PC-9 (cell line): ENCODE measurements around the gene A4GALT. TPM values are rescaled to one million over a fixed set of nuclear protein-coding genes. Genes with fewer than 3 reads are reported as not detected.

Source experiments
- BruUV-seq: library from RNA; stranded (reverse); fragments of 400-500 nt; replicated peaks from 2 replicates; lab custom pipeline; 2021; lab: Mats Ljungman, UMichigan
- CTCF ChIA-PET: fragments of 300-600 bp; sonication (Branson Sonifier 250); formaldehyde crosslinking; loops from one replicate; lab custom pipeline; 2022; ENCODE audit warnings: antibody characterized with exemption; lab: Charles Lee
- POLR2A ChIA-PET: fragments of 300-600 bp; sonication (Branson Sonifier 250); formaldehyde crosslinking; loops from one replicate; lab custom pipeline; 2022; ENCODE audit warnings: antibody characterized with exemption; ENCODE audit not compliant: unreplicated experiment; lab: Charles Lee
- DNase-seq, 2 experiments: peaks; one replicate each; pipeline versions ENCODE4 v3.0.0 to v3.0.0-alpha.2; 2015 to 2022; ENCODE audit warnings: mixed read lengths in 1 of 2
- H2AFZ ChIP-seq: fragments of 200-600 bp; sonication (generic); 2 replicates; pipeline ENCODE4 v1.8.1; 2017; ENCODE audit warnings: antibody characterized with exemption
- H3F3A ChIP-seq: fragments of 200-600 bp; sonication (generic); 2 replicates; pipeline ENCODE4 v1.8.1; 2017; ENCODE audit warnings: antibody characterized with exemption, mild to moderate bottlenecking, low read depth; ENCODE audit not compliant: insufficient read depth
- H3K27ac ChIP-seq: fragments of 200-600 bp; sonication (generic); 2 replicates; pipeline ENCODE4 v1.6.1; 2016; ENCODE audit warnings: mixed run types
- H3K27me3 ChIP-seq: fragments of 200-600 bp; sonication (generic); 2 replicates; pipeline ENCODE4 v1.6.1; 2016; ENCODE audit warnings: low read depth, mixed run types; ENCODE audit not compliant: insufficient read depth
- H3K36me3 ChIP-seq: fragments of 200-600 bp; sonication (generic); 2 replicates; pipeline ENCODE4 v1.6.1; 2016; ENCODE audit warnings: low read depth, mixed run types
- H3K4me1 ChIP-seq: fragments of 200-600 bp; sonication (generic); replicated peaks from 2 replicates; pipeline ENCODE4 v1.6.1; 2016; ENCODE audit warnings: mixed run types; ENCODE audit not compliant: insufficient read depth
- H3K4me2 ChIP-seq: fragments of 200-600 bp; sonication (generic); 2 replicates; pipeline ENCODE4 v1.6.1; 2017; ENCODE audit warnings: mixed run types
- H3K4me3 ChIP-seq: fragments of 200-600 bp; sonication (generic); 2 replicates; pipeline ENCODE4 v1.6.1; 2016; ENCODE audit warnings: mixed run types
- H3K79me2 ChIP-seq: fragments of 200-600 bp; sonication (generic); 2 replicates; pipeline ENCODE4 v1.6.1; 2017; ENCODE audit warnings: low read depth, mixed run types
- H3K9me2 ChIP-seq: fragments of 200-600 bp; sonication (generic); 2 replicates; pipeline ENCODE4 v1.8.1; 2017; ENCODE audit warnings: mild to moderate bottlenecking; ENCODE audit not compliant: insufficient read depth
- H3K9me3 ChIP-seq: fragments of 200-600 bp; sonication (generic); 2 replicates; pipeline ENCODE4 v1.8.1; 2016; ENCODE audit warnings: low read depth; ENCODE audit not compliant: insufficient read depth
- H4K20me1 ChIP-seq: fragments of 200-600 bp; sonication (generic); 2 replicates; pipeline ENCODE4 v1.8.1; 2017; ENCODE audit not compliant: insufficient read depth
- CTCF ChIP-seq: fragments of 200-600 bp; sonication (generic); conservative IDR thresholded peaks from 2 replicates; pipeline ENCODE4 v1.6.1; 2017; ENCODE audit warnings: mixed run types, antibody characterized with exemption, mild to moderate bottlenecking, moderate library complexity
- EZH2 ChIP-seq: fragments of 200-600 bp; sonication (generic); IDR thresholded peaks from 2 replicates; pipeline ENCODE4 v1.8.0; 2017; ENCODE audit warnings: antibody characterized with exemption, low read depth
- intact Hi-C: fragments of 100-400 bp; cut with micrococcal nuclease; formaldehyde crosslinking; loops from one replicate; pipeline ENCODE4 v1.10.0; 2022; ENCODE audit not compliant: unreplicated experiment
- total RNA-seq: library from RNA; stranded (reverse); gene quantifications from 2 replicates; pipeline ENCODE4 v1.2.3, GENCODE V29; 2021

Gene A4GALT
- total RNA-seq, 1 experiment from 2014 or later, result 17.1 TPM

- intact Hi-C loops, result no loop called here
- no peaks in the 10 kb centered on the region for H3K36me3 ChIP-seq
- H3K9me3 ChIP-seq, result no peaks in the 10 kb centered on the region
- TF ChIP-seq CTCF (no peak), EZH2 (no peak)
- no peaks in the 10 kb centered on the region for H3K79me2 ChIP-seq
- no peaks in the 10 kb centered on the region for H4K20me1 ChIP-seq
- no peak overlapping the region for H3K4me2 ChIP-seq
- H3F3A ChIP-seq, result no peaks in the 10 kb centered on the region; the same call in 1 of the 2 replicates
- CTCF ChIA-PET, result no interaction called here
- H3K4me1 ChIP-seq, result no peaks in the 10 kb centered on the region
- H3K4me3 ChIP-seq, result no peak overlapping the region
- no peak overlapping the region for H3K27ac ChIP-seq
- DNase-seq, result no peak
- POLR2A ChIA-PET, result no interaction called here
- H2AFZ ChIP-seq, result no peak overlapping the region
- H3K27me3 ChIP-seq, result no peaks in the 10 kb centered on the region
- no peaks in the 10 kb centered on the region for H3K9me2 ChIP-seq
- no TSS peak for BruUV-seq
These were observed 48.5 kb upstream of the A4GALT start for GRCh38 chr22:42769238-42769573.

- H3F3A ChIP-seq, result no peaks in the 10 kb centered on the region; the same call in 1 of the 2 replicates
- POLR2A ChIA-PET, result no interaction called here
These were observed 47.8 kb upstream of the A4GALT start for GRCh38 chr22:42768385-42769035.

GRCh38 chr22:42766860-42767259, 46.2 kb upstream of the A4GALT start:
- TF ChIP-seq CTCF, result no peak
- no peak for TF ChIP-seq EZH2
- ChIA-PET CTCF (no interaction called here), POLR2A (no interaction called here)
- Histone ChIP-seq H3K79me2 (no peaks in the 10 kb centered on the region), H3K9me3 (no peaks in the 10 kb centered on the region), H4K20me1 (no peaks in the 10 kb centered on the region), H3K4me2 (no peak overlapping the region), H3F3A (no peaks in the 10 kb centered on the region; the same call in 1 of the 2 replicates), H3K4me3 (no peak overlapping the region), H3K4me1 (no peaks in the 10 kb centered on the region), H3K36me3 (no peaks in the 10 kb centered on the region), H3K9me2 (no peaks in the 10 kb centered on the region), H3K27me3 (no peaks in the 10 kb centered on the region), H2AFZ (no peak overlapping the region), H3K27ac (no peak overlapping the region)
- no peak for DNase-seq
- intact Hi-C loops, result no loop called here
- no TSS peak for BruUV-seq

More at GRCh38 chr22:42768385-42769035, 47.8 kb upstream of the A4GALT start:
- Histone ChIP-seq H3K9me3 (no peaks in the 10 kb centered on the region), H3K27me3 (no peaks in the 10 kb centered on the region), H3K4me2 (no peak overlapping the region), H4K20me1 (no peaks in the 10 kb centered on the region), H3K36me3 (no peaks in the 10 kb centered on the region), H3K27ac (no peak overlapping the region), H2AFZ (no peak overlapping the region), H3K9me2 (no peaks in the 10 kb centered on the region), H3K79me2 (no peaks in the 10 kb centered on the region), H3K4me3 (no peak overlapping the region), H3K4me1 (no peaks in the 10 kb centered on the region)
- no peak for DNase-seq
- TF ChIP-seq EZH2 (no peak), CTCF (no peak)
- no TSS peak for BruUV-seq
- intact Hi-C loops, result no loop called here
- CTCF ChIA-PET, result no interaction called here
